Measurements from ENCODE around the gene ZNF526.

DNA sequence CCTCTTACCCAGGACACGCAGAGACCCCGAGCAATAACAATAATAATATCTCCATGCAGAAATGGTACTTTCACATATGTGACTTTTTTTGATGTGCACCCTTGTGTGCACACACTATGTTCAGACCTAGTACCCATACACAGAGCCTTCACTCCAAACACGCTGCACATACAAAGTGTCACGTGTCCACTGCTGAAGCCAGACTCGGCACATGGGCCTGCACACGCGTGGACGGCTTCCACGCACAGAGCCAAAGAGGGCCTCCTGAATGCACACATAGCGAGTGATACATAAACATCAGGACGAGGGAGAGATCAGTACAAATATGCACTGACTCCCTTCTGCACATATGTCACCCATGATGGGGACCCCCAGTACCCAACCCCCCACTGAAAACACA, 45.9 kb upstream of the ZNF526 start:
- TF ChIP-seq, protein P1, sequence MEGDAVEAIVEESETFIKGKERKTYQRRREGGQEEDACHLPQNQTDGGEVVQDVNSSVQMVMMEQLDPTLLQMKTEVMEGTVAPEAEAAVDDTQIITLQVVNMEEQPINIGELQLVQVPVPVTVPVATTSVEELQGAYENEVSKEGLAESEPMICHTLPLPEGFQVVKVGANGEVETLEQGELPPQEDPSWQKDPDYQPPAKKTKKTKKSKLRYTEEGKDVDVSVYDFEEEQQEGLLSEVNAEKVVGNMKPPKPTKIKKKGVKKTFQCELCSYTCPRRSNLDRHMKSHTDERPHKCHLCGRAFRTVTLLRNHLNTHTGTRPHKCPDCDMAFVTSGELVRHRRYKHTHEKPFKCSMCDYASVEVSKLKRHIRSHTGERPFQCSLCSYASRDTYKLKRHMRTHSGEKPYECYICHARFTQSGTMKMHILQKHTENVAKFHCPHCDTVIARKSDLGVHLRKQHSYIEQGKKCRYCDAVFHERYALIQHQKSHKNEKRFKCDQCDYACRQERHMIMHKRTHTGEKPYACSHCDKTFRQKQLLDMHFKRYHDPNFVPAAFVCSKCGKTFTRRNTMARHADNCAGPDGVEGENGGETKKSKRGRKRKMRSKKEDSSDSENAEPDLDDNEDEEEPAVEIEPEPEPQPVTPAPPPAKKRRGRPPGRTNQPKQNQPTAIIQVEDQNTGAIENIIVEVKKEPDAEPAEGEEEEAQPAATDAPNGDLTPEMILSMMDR (IDR thresholded peaks at IDR 0.05 in 2 of 3, conservative IDR thresholded peaks at IDR 0.05 in 1 of 3; ENCODE audit: borderline replicate concordance in 1 of 3, insufficient read depth in 1 of 3, low read depth in 2 of 3, low read length in 2 of 3): no peak
- TF ChIP-seq, protein P2, sequence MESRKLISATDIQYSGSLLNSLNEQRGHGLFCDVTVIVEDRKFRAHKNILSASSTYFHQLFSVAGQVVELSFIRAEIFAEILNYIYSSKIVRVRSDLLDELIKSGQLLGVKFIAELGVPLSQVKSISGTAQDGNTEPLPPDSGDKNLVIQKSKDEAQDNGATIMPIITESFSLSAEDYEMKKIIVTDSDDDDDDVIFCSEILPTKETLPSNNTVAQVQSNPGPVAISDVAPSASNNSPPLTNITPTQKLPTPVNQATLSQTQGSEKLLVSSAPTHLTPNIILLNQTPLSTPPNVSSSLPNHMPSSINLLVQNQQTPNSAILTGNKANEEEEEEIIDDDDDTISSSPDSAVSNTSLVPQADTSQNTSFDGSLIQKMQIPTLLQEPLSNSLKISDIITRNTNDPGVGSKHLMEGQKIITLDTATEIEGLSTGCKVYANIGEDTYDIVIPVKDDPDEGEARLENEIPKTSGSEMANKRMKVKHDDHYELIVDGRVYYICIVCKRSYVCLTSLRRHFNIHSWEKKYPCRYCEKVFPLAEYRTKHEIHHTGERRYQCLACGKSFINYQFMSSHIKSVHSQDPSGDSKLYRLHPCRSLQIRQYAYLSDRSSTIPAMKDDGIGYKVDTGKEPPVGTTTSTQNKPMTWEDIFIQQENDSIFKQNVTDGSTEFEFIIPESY (IDR thresholded peaks at IDR 0.05; ENCODE audit: extremely low read depth, insufficient replicate concordance, low read length): no peak
- TF ChIP-seq POLR2AphosphoS5 (IDR thresholded peaks at IDR 0.05; ENCODE audit: low read depth, low read length) (no peak), POLR2A (IDR thresholded peaks at IDR 0.05; ENCODE audit: borderline replicate concordance, extremely low read depth, insufficient read depth, insufficient read length) (no peak)
